Measurements from ENCODE around the gene PSMG4.

- TF ChIP-seq CTCF (IDR thresholded peaks at IDR 0.05 in 2 of 3, conservative IDR thresholded peaks at IDR 0.05 in 1 of 3; ENCODE audit: borderline replicate concordance in 1 of 3, insufficient read depth in 1 of 3, low read depth in 2 of 3, low read length in 2 of 3) (no peak), FOSL1 (IDR thresholded peaks at IDR 0.05; ENCODE audit: low read depth) (no peak), EZH2 (IDR thresholded peaks at IDR 0.05) (no peak), POLR2A (IDR thresholded peaks at IDR 0.05; ENCODE audit: borderline replicate concordance, extremely low read depth, insufficient read depth, insufficient read length) (no peak), SP1 (IDR thresholded peaks at IDR 0.05; ENCODE audit: low read depth) (no peak), CEBPB (IDR thresholded peaks at IDR 0.05; ENCODE audit: low read depth) (no peak), JUND (IDR thresholded peaks at IDR 0.05) (no peak), POLR2AphosphoS5 (IDR thresholded peaks at IDR 0.05; ENCODE audit: low read depth, low read length) (no peak), RAD21 (IDR thresholded peaks at IDR 0.05; ENCODE audit: low read depth) (no peak), SIN3A (IDR thresholded peaks at IDR 0.05; ENCODE audit: low read depth) (no peak)
- TF ChIP-seq, protein P1, sequence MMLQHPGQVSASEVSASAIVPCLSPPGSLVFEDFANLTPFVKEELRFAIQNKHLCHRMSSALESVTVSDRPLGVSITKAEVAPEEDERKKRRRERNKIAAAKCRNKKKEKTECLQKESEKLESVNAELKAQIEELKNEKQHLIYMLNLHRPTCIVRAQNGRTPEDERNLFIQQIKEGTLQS (IDR thresholded peaks at IDR 0.05), result no peak
Measured at GRCh38 chr6:3316331-3316730, 57.6 kb downstream of the PSMG4 start.
